Breast epithelium (tissue), 4 donors: ENCODE data around the gene TNIP2. TPM values are rescaled to one million over a fixed set of nuclear protein-coding genes. Genes with fewer than 3 reads are reported as not detected.
"Not testable (repeated sequence)": the region's sequence is repeated elsewhere in the genome, so short reads cannot be mapped to it uniquely, and the experiment has no call there.

Experiments
- DNase-seq, 2 donors: peaks; one replicate each; pipeline ENCODE4 v3.0.0-alpha.2; 2019; ENCODE audit warnings: low spot score in 2 of 2
- H3K27ac ChIP-seq, 2 donors: fragments of 200-600 bp; sonication (generic) in 1 of 2; one replicate each; pipeline ENCODE4 v1.5.1; 2016 to 2019; ENCODE audit warnings: mild to moderate bottlenecking in 1 of 2
- H3K27me3 ChIP-seq, 2 donors: fragments of 200-600 bp; sonication (generic) in 1 of 2; one replicate each; pipeline versions ENCODE4 v1.5.1 to v1.6.0; 2017 to 2019; ENCODE audit warnings: control low read depth in 1 of 2, mild to moderate bottlenecking in 1 of 2
- H3K36me3 ChIP-seq: fragments of 200-600 bp; one replicate; pipeline ENCODE4 v1.5.1; 2019
- H3K4me1 ChIP-seq, 2 donors: fragments of 200-600 bp; sonication (generic); one replicate each; pipeline ENCODE4 v1.5.1; 2016 to 2019; ENCODE audit warnings: control low read depth in 1 of 2
- H3K4me3 ChIP-seq, 3 donors: fragments of 200-600 bp; sonication (generic); 1 replicate in 2 of 3; 2 replicates in 1 of 3; pipeline ENCODE4 v1.5.1; 2016 to 2019; ENCODE audit warnings: mild to moderate bottlenecking in 3 of 3, moderate library complexity in 2 of 3
- H3K9me3 ChIP-seq, 2 donors: fragments of 200-600 bp; sonication (generic) in 1 of 2; one replicate each; pipeline ENCODE4 v1.5.1; 2016 to 2019; ENCODE audit warnings: control low read depth in 1 of 2
- CTCF ChIP-seq, 3 donors: fragments of 450-650 bp; IDR thresholded peaks; one replicate each; pipeline ENCODE4 v1.5.1; 2016 to 2017; ENCODE audit warnings: antibody characterized with exemption in 3 of 3, mild to moderate bottlenecking in 3 of 3, moderate library complexity in 3 of 3
- POLR2A ChIP-seq: fragments of 450-650 bp; IDR thresholded peaks from one replicate; pipeline ENCODE4 v1.6.1; 2016; ENCODE audit warnings: antibody characterized with exemption, mild to moderate bottlenecking, moderate library complexity
- POLR2AphosphoS5 ChIP-seq, 3 donors: sonication (generic); formaldehyde crosslinking; IDR thresholded peaks; one replicate each; pipeline ENCODE4 v1.6.1; 2017; ENCODE audit warnings: antibody characterized with exemption in 3 of 3
- intact Hi-C: fragments of 100-400 bp; cut with DNase I; formaldehyde crosslinking; loops from one replicate; pipeline ENCODE4 v1.15.1; 2023; ENCODE audit warnings: low total_unique reads
- total RNA-seq, 3 donors: library from RNA; depleted of rRNA; stranded (reverse); fragments of >200 nt; gene quantifications; one replicate each; pipeline ENCODE4 v1.1.0, GENCODE V29; 2016

TNIP2 gene
- total RNA-seq, 3 donors from 2014 or later = 46.4 to 73.4 (median 64.2) TPM

- H3K9me3 ChIP-seq = peaks cover 0 to 5% of the 10 kb centered on the region in 2 donors
- H3K4me1 ChIP-seq = no peaks in the 10 kb centered on the region
- DNase-seq = no peak
- no peak overlapping the region for H3K4me3 ChIP-seq
- TF ChIP-seq CTCF (IDR thresholded peaks at IDR 0.05) = no peak
- TF ChIP-seq POLR2AphosphoS5 (IDR thresholded peaks at IDR 0.05) = no peak
- TF ChIP-seq POLR2A = no peak
- H3K36me3 ChIP-seq = no peaks in the 10 kb centered on the region
- intact Hi-C loops = no loop called here
- H3K27ac ChIP-seq = no peak overlapping the region
- no peaks in the 10 kb centered on the region for H3K27me3 ChIP-seq
Observed at GRCh38 chr4:2786152-2786671, 30.1 kb upstream of the TNIP2 start.

- no peak overlapping the region for H3K27ac ChIP-seq
- no peak for TF ChIP-seq CTCF (IDR thresholded peaks at IDR 0.05)
- TF ChIP-seq POLR2AphosphoS5 (IDR thresholded peaks at IDR 0.05) = no peak
- no peak for TF ChIP-seq POLR2A
- H3K36me3 ChIP-seq = no peaks in the 10 kb centered on the region
- no peak overlapping the region for H3K4me3 ChIP-seq
- no peak for DNase-seq
- no peaks in the 10 kb centered on the region for H3K4me1 ChIP-seq
- H3K27me3 ChIP-seq = no peaks in the 10 kb centered on the region
- peaks cover 0 to 5% of the 10 kb centered on the region in 2 donors for H3K9me3 ChIP-seq
- intact Hi-C loops = no loop called here
Observed at GRCh38 chr4:2785613-2786012, 29.5 kb upstream of the TNIP2 start.

- no peak for DNase-seq
- TF ChIP-seq POLR2A (no peak), POLR2AphosphoS5 (IDR thresholded peaks at IDR 0.05) (no peak), CTCF (IDR thresholded peaks at IDR 0.05) (no peak)
- H3K27me3 ChIP-seq = no peaks in the 10 kb centered on the region
- H3K27ac ChIP-seq = no peak overlapping the region
- intact Hi-C loops = loop anchor here (5.0 kb wide), 1 partner anchor 421 kb away; no protein-coding TSS in a partner anchor
- H3K36me3 ChIP-seq = no peaks in the 10 kb centered on the region
- no peak overlapping the region for H3K4me3 ChIP-seq
- no peaks in the 10 kb centered on the region for H3K4me1 ChIP-seq
- H3K9me3 ChIP-seq = peaks cover 0 to 5% of the 10 kb centered on the region in 2 donors
Observed at GRCh38 chr4:2783790-2784189, 27.7 kb upstream of the TNIP2 start.

GRCh38 chr4:2781911-2782310 lies 25.8 kb upstream of the TNIP2 start:
- no peak for DNase-seq
- Histone ChIP-seq H3K9me3 (peaks cover 0 to 5% of the 10 kb centered on the region in 2 donors), H3K4me3 (no peak overlapping the region), H3K36me3 (no peaks in the 10 kb centered on the region), H3K27ac (no peak overlapping the region), H3K27me3 (no peaks in the 10 kb centered on the region), H3K4me1 (no peaks in the 10 kb centered on the region)
- TF ChIP-seq POLR2A (no peak), CTCF (IDR thresholded peaks at IDR 0.05) (no peak), POLR2AphosphoS5 (IDR thresholded peaks at IDR 0.05) (no peak)
- intact Hi-C loops = loop anchor here (5.0 kb wide), 1 partner anchor 420 kb away; no protein-coding TSS in a partner anchor

GRCh38 chr4:2780643-2781042 lies 24.5 kb upstream of the TNIP2 start:
- H3K27me3 ChIP-seq = not testable (repeated sequence)

More at GRCh38 chr4:2780643-2781042, 24.5 kb upstream of the TNIP2 start:
- H3K4me3 ChIP-seq, H3K9me3 ChIP-seq, H3K4me1 ChIP-seq, H3K27ac ChIP-seq, H3K36me3 ChIP-seq, DNase-seq: not testable (repeated sequence)
- intact Hi-C loops = loop anchor here (5.0 kb wide), 1 partner anchor 418 kb away; no protein-coding TSS in a partner anchor
